B cell (primary cell): ENCODE results near the gene UBASH3B. TPM values are rescaled to one million over a fixed set of nuclear protein-coding genes. Genes with fewer than 3 reads are reported as not detected.

Source experiments
- ATAC-seq: fragments of 200-7000 bp; cut with Tn5 transposase; one replicate; pipeline ENCODE4 v1.10.0; 2021; ENCODE audit warnings: low read depth, mild to moderate bottlenecking, moderate number of reproducible peaks, moderate library complexity
- CTCF ChIA-PET: fragments of 350-600 bp; sonication (Branson Sonifier 250); formaldehyde crosslinking; loops from one replicate; lab custom pipeline; 2021; ENCODE audit warnings: antibody characterized with exemption, inconsistent platforms; lab: Charles Lee
- POLR2A ChIA-PET: fragments of 350-600 bp; sonication (Branson Sonifier 250); formaldehyde crosslinking; loops from one replicate; lab custom pipeline; 2021; ENCODE audit warnings: antibody characterized with exemption; lab: Charles Lee
- DNase-seq: peaks from one replicate; pipeline ENCODE4 v3.0.0; 2013
- H2AFZ ChIP-seq: 2 replicates; pipeline ENCODE4 v1.6.1; 2012; ENCODE audit warnings: mild to moderate bottlenecking, low read depth, low read length; ENCODE audit not compliant: insufficient read depth, poor library complexity, severe bottlenecking
- H3K27ac ChIP-seq, 2 donors: 1 replicate in 1 of 2; 2 replicates in 1 of 2; pipeline ENCODE4 v1.5.1; 2012 to 2013; ENCODE audit warnings: low read length in 2 of 2, mild to moderate bottlenecking in 2 of 2, moderate library complexity in 1 of 2
- H3K27me3 ChIP-seq, 4 experiments: fragments of 200-600 bp in 1 of 4; sonication (generic) in 1 of 4; replicated peaks in 1 of 4; 1 replicate in 2 of 4; 2 replicates in 2 of 4; pipeline versions ENCODE4 v1.6.1 to v1.7.0; 2013 to 2016; ENCODE audit warnings: low read length in 3 of 4, mild to moderate bottlenecking in 2 of 4, mixed read lengths in 1 of 4, moderate library complexity in 1 of 4; ENCODE audit not compliant: insufficient read depth in 4 of 4, control insufficient read depth in 3 of 4; ENCODE audit errors: control extremely low read depth in 1 of 4
- H3K36me3 ChIP-seq, 2 experiments: replicated peaks in 1 of 2; 1 replicate in 1 of 2; 2 replicates in 1 of 2; pipeline versions ENCODE4 v1.6.1 to v1.7.1; 2013; ENCODE audit warnings: low read length in 1 of 2; ENCODE audit not compliant: insufficient read depth in 2 of 2, control insufficient read depth in 1 of 2; ENCODE audit errors: control extremely low read depth in 1 of 2, extremely low read depth in 1 of 2
- H3K4me1 ChIP-seq, 2 donors: fragments of 200-600 bp in 1 of 2; sonication (generic) in 1 of 2; 1 replicate in 1 of 2; 2 replicates in 1 of 2; pipeline versions ENCODE4 v1.5.1 to v1.6.1; 2013 to 2017; ENCODE audit warnings: low read length in 2 of 2; ENCODE audit not compliant: control insufficient read depth in 2 of 2, insufficient read depth in 2 of 2
- H3K4me2 ChIP-seq: replicated peaks from 2 replicates; pipeline ENCODE3; 2012; ENCODE audit warnings: mild to moderate bottlenecking, low read depth, low read length; ENCODE audit not compliant: poor library complexity, severe bottlenecking
- H3K4me3 ChIP-seq, 5 experiments: fragments of 200-600 bp in 1 of 5; sonication (generic) in 1 of 5; 1 replicate in 3 of 5; 2 replicates in 2 of 5; pipeline versions ENCODE4 v1.5.1 to v1.7.0; 2011 to 2016; ENCODE audit warnings: low read length in 4 of 5, mild to moderate bottlenecking in 4 of 5, low read depth in 2 of 5, control low read depth in 1 of 5, moderate library complexity in 1 of 5; ENCODE audit not compliant: insufficient read depth in 1 of 5; ENCODE audit errors: control extremely low read depth in 1 of 5, extremely low read depth in 1 of 5
- H3K79me2 ChIP-seq: fragments of 200-600 bp; sonication (generic); one replicate; pipeline ENCODE4 v1.6.0; 2016; ENCODE audit warnings: low read length; ENCODE audit not compliant: control insufficient read depth, insufficient read depth
- H3K9ac ChIP-seq: fragments of 200-600 bp; sonication (generic); 2 replicates; pipeline ENCODE4 v1.6.1; 2017; ENCODE audit warnings: mild to moderate bottlenecking, low read length, moderate library complexity
- H3K9me3 ChIP-seq, 3 donors: one replicate each; pipeline versions ENCODE4 v1.6.1 to v1.7.1; 2013; ENCODE audit warnings: low read length in 2 of 3; ENCODE audit not compliant: control insufficient read depth in 2 of 3, insufficient read depth in 1 of 3; ENCODE audit errors: control extremely low read depth in 1 of 3
- H4K20me1 ChIP-seq: 2 replicates; pipeline ENCODE4 v1.6.0; 2012; ENCODE audit warnings: mild to moderate bottlenecking, low read length; ENCODE audit not compliant: insufficient read depth, control insufficient read depth, poor library complexity, severe bottlenecking
- H3K27ac Mint-ChIP-seq: one replicate; pipeline ENCODE4 v1.8.0; 2021; ENCODE audit warnings: mixed read lengths
- H3K27me3 Mint-ChIP-seq: one replicate; pipeline ENCODE4 v1.8.0; 2021; ENCODE audit warnings: mixed read lengths
- H3K4me1 Mint-ChIP-seq: one replicate; pipeline ENCODE4 v1.8.0; 2021; ENCODE audit warnings: mixed read lengths
- H3K4me3 Mint-ChIP-seq: one replicate; pipeline ENCODE4 v1.8.0; 2021; ENCODE audit warnings: mixed read lengths
- H3K9me3 Mint-ChIP-seq: one replicate; pipeline ENCODE4 v1.8.0; 2022; ENCODE audit warnings: mixed read lengths; ENCODE audit not compliant: insufficient read depth
- EZH2 ChIP-seq: IDR thresholded peaks from 2 replicates; pipeline ENCODE4 v1.6.1; 2012; ENCODE audit warnings: borderline replicate concordance, low read depth, mild to moderate bottlenecking, moderate library complexity, low read length; ENCODE audit not compliant: insufficient read depth, poor library complexity, severe bottlenecking
- WGBS: methylation state at CpG from one replicate; pipeline ENCODE4 v1.1.5; 2013; ENCODE audit warnings: missing lambda C conversion rate; ENCODE audit not compliant: insufficient coverage; 5-methylcytosine and 5-hydroxymethylcytosine counted together
- intact Hi-C: fragments of 100-400 bp; cut with micrococcal nuclease; formaldehyde crosslinking; loops from one replicate; pipeline ENCODE4 v1.10.0; 2022
- polyA plus RNA-seq: library from polyadenylated mRNA; depleted of rRNA; stranded (reverse); fragments of >200 nt; gene quantifications from 2 replicates; pipeline ENCODE4 v1.2.3, GENCODE V29; 2012
- total RNA-seq, 2 donors: library from RNA; stranded (reverse); fragments of 120-200 nt in 1 of 2; gene quantifications; 1 replicate in 1 of 2; 2 replicates in 1 of 2; pipeline versions ENCODE4 v1.2.3 to v1.2.4, GENCODE V29; 2013 to 2022
- TF ChIP-seq, protein P1 (sequence below): fragments of 200-600 bp; IDR thresholded peaks from one replicate; pipeline ENCODE4 v1.8.0; 2022; ENCODE audit warnings: antibody characterized with exemption, mild to moderate bottlenecking

Gene UBASH3B
- total and polyA plus RNA-seq, 2 donors (not counting 1 experiment from before 2014, with no cell fraction given): 2.3 to 3.6 TPM

DNA sequence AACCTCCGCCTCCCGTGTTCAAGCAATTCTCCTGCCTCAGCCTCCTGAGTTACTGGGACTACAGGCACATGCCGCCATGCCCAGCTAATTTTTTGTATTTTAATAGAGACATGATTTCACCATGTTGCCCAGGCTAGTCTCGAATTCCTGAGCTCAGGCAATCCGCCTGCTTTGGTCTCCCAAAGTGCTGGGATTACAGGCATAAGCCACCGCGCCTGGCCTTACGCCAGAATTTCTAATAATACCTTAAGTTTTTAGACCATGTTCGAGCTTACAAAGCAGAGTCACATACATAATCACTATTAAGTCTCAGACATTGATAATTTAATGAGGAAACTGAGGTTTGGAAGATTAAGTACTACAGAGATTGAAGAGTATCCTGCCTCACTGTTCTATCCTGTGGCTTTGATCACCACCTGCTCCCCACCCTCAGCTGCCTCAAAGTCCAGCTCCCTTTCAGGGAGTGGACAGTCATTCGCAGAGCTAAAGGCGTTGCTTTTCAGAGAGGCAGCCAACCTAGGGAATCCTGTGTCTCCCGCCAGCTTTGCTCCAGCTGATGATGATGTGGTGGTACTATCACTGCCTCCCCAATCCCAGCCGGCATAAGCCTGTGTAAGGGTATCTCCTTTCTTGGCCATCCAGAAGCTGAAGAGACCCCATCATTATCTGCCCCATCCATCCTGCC lies 7.7 kb downstream of the UBASH3B start:
- H2AFZ ChIP-seq: no peak overlapping the region
- no peak overlapping the region for H3K9ac ChIP-seq
- no peaks in the 10 kb centered on the region for H3K9me3 ChIP-seq
- H3K27me3 ChIP-seq: peaks cover 0 to 3% (median 0%) of the 10 kb centered on the region in 4 experiments
- Mint-ChIP-seq H3K27ac (no peak overlapping the region), H3K4me3 (no peak overlapping the region), H3K9me3 (no peaks in the 10 kb centered on the region), H3K4me1 (peaks cover 30% of the 10 kb centered on the region), H3K27me3 (no peaks in the 10 kb centered on the region)
- no peaks in the 10 kb centered on the region for H3K36me3 ChIP-seq
- H3K4me1 ChIP-seq: peaks cover 9 to 13% of the 10 kb centered on the region in 2 donors
- H4K20me1 ChIP-seq: no peaks in the 10 kb centered on the region
- WGBS: 86% methylated on average over 9 of the region's 13 CpGs
- ChIA-PET CTCF (interaction anchor here (0.6 to 4.4 kb wide), 2 partner anchors 92 to 201 kb away, joined by 5 to 22 read pairs; no protein-coding TSS in a partner anchor), POLR2A (no interaction called here)
- intact Hi-C loops: no loop called here
- no peak for ATAC-seq
- H3K79me2 ChIP-seq: peaks cover 35% of the 10 kb centered on the region
- DNase-seq: no peak
- no peak overlapping the region for H3K27ac ChIP-seq
- no peak overlapping the region for H3K4me2 ChIP-seq
- no peak overlapping the region for H3K4me3 ChIP-seq
- no peak for TF ChIP-seq EZH2
- TF ChIP-seq, protein P1, sequence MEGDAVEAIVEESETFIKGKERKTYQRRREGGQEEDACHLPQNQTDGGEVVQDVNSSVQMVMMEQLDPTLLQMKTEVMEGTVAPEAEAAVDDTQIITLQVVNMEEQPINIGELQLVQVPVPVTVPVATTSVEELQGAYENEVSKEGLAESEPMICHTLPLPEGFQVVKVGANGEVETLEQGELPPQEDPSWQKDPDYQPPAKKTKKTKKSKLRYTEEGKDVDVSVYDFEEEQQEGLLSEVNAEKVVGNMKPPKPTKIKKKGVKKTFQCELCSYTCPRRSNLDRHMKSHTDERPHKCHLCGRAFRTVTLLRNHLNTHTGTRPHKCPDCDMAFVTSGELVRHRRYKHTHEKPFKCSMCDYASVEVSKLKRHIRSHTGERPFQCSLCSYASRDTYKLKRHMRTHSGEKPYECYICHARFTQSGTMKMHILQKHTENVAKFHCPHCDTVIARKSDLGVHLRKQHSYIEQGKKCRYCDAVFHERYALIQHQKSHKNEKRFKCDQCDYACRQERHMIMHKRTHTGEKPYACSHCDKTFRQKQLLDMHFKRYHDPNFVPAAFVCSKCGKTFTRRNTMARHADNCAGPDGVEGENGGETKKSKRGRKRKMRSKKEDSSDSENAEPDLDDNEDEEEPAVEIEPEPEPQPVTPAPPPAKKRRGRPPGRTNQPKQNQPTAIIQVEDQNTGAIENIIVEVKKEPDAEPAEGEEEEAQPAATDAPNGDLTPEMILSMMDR: no peak

DNA sequence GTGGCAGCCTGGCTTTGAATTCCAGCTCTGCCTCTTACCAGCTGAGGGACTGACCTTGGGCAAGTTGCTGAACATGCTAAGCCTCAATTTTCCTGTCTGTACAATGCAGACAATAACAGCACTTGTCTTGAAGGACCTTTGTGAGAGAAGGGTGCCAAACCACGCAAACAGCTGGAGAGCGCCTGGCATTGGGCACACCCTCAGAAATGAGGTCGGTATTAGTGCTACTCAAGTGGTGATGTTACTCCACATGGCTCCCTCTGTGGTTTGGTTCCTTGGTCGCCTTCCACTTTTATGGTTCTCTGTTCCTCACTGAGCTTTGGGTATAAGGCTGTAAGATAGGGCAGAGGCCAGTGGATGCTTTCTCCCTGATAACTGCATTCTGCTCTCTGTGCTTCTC lies 8.2 kb downstream of the UBASH3B start:
- Histone ChIP-seq H3K4me3 (no peak overlapping the region), H3K36me3 (no peaks in the 10 kb centered on the region), H2AFZ (no peak overlapping the region), H3K27ac (no peak overlapping the region), H3K9ac (no peak overlapping the region), H3K4me1 (peaks cover 15 to 19% of the 10 kb centered on the region in 2 donors), H3K9me3 (no peaks in the 10 kb centered on the region), H3K27me3 (peaks cover 0 to 3% (median 0%) of the 10 kb centered on the region in 4 experiments), H4K20me1 (no peaks in the 10 kb centered on the region), H3K4me2 (no peak overlapping the region), H3K79me2 (peaks cover 35% of the 10 kb centered on the region)
- H3K27me3 Mint-ChIP-seq: no peaks in the 10 kb centered on the region
- 47% methylated on average over 4 of the region's 4 CpGs for WGBS
- intact Hi-C loops: no loop called here
- no peaks in the 10 kb centered on the region for H3K9me3 Mint-ChIP-seq
- H3K4me1 Mint-ChIP-seq: peaks cover 35% of the 10 kb centered on the region
- DNase-seq (no peak), ATAC-seq (no peak)
- no peak overlapping the region for H3K27ac Mint-ChIP-seq
- no peak for TF ChIP-seq EZH2
- TF ChIP-seq, protein P1: no peak
- POLR2A ChIA-PET: no interaction called here
- no peak overlapping the region for H3K4me3 Mint-ChIP-seq
- CTCF ChIA-PET: interaction anchor here (0.6 to 4.4 kb wide), 2 partner anchors 92 to 200 kb away, joined by 5 to 22 read pairs; no protein-coding TSS in a partner anchor
